Nephron progenitor cell (in vitro differentiated cells): ENCODE results near the gene CREB5.
A peak's percentile ranks its signal among the peaks of the same experiment; 100 is the strongest.

Source experiments
- DNase-seq: peaks from one replicate; pipeline ENCODE4 v3.0.0; 2021
- H3K27ac Mint-ChIP-seq: 2 replicates; pipeline ENCODE4 v1.8.0; 2021; ENCODE audit warnings: mild to moderate bottlenecking, moderate library complexity, mixed read lengths
- H3K27me3 Mint-ChIP-seq: 2 replicates; pipeline ENCODE4 v1.8.0; 2021; ENCODE audit warnings: mild to moderate bottlenecking, low read depth, mixed read lengths; ENCODE audit not compliant: poor library complexity
- H3K36me3 Mint-ChIP-seq: 2 replicates; pipeline ENCODE4 v1.8.0; 2021; ENCODE audit warnings: low read depth, mixed read lengths
- H3K4me1 Mint-ChIP-seq: 2 replicates; pipeline ENCODE4 v1.8.0; 2021; ENCODE audit warnings: mixed read lengths
- H3K4me3 Mint-ChIP-seq: 2 replicates; pipeline ENCODE4 v1.8.0; 2021; ENCODE audit warnings: mild to moderate bottlenecking, moderate library complexity, mixed read lengths
- H3K9me3 Mint-ChIP-seq: 2 replicates; pipeline ENCODE4 v1.8.0; 2021; ENCODE audit warnings: mild to moderate bottlenecking, moderate library complexity, mixed read lengths
- TF ChIP-seq, protein P1 (sequence below): fragments of 200-600 bp; sonication (generic); IDR thresholded peaks from 2 replicates; pipeline ENCODE4 v1.5.0; 2021; ENCODE audit warnings: antibody characterized with exemption

The CREB5 gene

DNA sequence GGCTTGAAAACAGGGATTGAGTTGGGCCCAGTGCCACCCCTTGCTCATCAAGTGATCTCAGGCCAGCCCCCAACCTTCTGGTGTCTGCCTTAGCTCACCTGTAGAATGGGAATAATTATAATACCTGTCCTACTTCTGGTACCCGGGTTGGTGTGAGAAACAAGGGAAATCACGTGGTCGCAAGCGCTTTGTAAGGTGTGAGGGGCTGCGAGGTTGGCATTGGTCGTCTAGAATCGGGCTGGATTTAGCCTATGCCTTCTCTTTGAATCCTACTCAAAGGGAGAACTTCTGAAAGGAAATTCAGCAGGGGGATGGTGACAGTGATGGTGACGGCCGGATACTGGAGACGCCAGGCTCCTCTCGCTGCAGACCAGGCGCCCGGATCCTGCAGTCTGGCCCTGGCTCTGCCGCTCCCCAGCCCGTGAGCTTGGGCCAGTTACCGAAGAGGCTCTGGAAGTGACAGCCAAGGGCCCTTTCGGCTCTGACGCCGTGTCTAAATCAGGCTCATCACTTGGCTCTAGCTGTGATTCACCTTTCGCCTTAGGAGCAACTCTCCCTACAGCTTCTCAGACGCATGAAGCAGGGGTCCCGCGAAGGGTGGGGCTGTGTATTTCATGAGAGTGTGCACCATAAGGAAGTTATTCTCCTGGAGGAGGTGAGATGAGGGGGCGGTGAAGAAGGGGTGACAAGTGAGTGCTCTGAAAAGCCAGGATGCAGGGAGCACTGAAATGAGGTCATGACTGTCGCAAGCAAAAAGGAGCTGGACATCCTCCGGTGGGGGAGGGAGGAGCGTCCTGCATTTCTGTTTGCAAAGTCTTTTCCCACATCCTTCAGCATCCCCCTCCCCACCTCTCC is 4.0 kb upstream of the CREB5 start:
- peak; percentile 32 for DNase-seq
- H3K9me3 Mint-ChIP-seq = no peaks in the 10 kb centered on the region
- TF ChIP-seq, protein P1, sequence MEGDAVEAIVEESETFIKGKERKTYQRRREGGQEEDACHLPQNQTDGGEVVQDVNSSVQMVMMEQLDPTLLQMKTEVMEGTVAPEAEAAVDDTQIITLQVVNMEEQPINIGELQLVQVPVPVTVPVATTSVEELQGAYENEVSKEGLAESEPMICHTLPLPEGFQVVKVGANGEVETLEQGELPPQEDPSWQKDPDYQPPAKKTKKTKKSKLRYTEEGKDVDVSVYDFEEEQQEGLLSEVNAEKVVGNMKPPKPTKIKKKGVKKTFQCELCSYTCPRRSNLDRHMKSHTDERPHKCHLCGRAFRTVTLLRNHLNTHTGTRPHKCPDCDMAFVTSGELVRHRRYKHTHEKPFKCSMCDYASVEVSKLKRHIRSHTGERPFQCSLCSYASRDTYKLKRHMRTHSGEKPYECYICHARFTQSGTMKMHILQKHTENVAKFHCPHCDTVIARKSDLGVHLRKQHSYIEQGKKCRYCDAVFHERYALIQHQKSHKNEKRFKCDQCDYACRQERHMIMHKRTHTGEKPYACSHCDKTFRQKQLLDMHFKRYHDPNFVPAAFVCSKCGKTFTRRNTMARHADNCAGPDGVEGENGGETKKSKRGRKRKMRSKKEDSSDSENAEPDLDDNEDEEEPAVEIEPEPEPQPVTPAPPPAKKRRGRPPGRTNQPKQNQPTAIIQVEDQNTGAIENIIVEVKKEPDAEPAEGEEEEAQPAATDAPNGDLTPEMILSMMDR = no peak
- peaks cover 56% of the 10 kb centered on the region for H3K27me3 Mint-ChIP-seq
- H3K4me1 Mint-ChIP-seq = peaks cover 43% of the 10 kb centered on the region
- H3K36me3 Mint-ChIP-seq = no peaks in the 10 kb centered on the region
- peak overlapping the region; percentile 95 for H3K4me3 Mint-ChIP-seq
- H3K27ac Mint-ChIP-seq = peak overlapping the region; percentile 69

DNA sequence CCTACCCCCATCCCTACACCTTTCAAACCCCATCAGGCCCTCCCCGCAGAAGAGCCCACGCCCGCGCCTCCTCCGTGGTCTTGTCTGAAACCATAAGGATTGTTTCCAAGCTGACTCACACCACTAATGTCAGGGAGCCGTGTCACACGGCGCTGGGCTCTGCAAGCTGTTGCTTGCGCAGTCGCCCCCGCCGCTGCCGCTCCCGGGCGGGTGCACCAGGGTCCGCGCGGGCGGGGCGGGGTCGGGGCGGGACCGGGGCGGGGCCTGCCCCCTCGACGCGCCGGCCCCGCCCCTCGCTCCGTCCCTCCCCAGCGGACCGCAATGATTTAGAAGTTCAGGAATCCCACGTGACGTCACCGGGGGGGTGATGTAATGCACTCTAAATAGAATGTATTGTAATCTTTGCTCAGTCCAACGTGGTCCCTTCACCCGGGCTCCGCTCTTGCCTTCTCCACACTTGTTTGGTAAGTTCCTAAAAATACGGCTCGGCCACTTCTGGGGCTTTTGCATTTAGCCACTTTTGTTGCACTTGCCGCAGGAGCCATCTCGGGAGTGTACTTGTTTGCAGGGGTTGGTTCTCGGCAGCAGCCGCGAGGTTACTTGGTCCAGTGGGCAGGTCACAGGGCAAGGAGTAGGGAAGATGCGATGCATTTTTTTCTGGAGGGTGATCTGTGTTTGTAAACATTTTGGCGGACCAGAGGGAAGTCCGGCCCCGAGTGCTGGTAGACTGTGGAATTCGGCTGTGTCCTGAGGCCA is 3.2 kb upstream of the CREB5 start:
- DNase-seq = peak; percentile 92
- Mint-ChIP-seq H3K9me3 (no peaks in the 10 kb centered on the region), H3K36me3 (no peaks in the 10 kb centered on the region), H3K27ac (peak overlapping the region; percentile 99), H3K27me3 (peaks cover 52% of the 10 kb centered on the region), H3K4me3 (peak overlapping the region; percentile 95), H3K4me1 (peaks cover 51% of the 10 kb centered on the region)
- TF ChIP-seq, protein P1 = no peak

DNA sequence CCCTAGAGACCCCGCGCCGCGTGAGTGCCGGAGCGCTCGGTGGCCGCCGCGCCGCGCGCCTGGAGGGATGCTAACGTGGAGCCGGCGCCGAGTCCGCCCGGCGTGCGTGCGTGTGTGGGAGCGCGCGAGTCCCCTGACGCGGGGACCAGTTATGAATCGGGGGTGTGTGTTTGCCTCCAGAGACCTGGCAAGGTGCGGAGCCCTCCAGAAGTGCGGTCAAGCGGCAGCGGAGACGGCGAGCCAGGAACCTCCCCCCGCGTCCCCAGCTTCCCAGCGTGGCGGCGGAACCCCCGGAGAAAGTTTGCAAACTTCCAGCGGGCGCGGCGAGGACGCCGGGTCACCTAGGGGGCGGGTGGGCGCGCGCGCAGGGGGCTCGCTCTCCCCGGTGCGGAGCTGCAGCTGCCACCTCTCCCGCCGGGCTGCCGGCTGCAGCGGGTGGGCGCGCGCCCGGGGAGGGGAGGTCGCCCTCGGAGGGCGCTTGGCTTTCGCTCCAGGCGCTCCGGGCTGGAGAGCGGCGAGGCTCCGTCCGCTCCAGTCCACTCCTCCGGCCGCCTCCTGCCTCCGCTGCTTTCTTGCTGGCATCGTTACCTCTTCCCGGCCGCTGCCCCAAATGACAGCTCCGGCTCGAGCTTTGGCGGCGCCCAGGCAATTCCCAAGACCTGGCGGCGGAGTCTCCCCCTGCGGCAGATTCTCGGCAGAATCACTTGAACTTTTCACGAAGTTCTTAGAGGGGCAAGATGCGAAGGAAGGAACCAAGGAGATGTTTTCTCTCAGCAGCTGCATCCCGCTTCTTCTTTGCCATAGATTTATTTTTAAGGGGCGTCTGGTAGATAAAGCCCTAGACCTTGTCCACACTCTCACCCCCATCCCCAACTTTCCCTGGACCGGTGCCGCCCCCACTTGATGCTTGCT is 2.3 kb upstream of the CREB5 start:
- Mint-ChIP-seq H3K27me3 (peaks cover 44% of the 10 kb centered on the region), H3K9me3 (no peaks in the 10 kb centered on the region), H3K4me1 (peaks cover 52% of the 10 kb centered on the region), H3K36me3 (no peaks in the 10 kb centered on the region), H3K4me3 (peak overlapping the region; percentile 95), H3K27ac (peak overlapping the region; percentile 99)
- peak; percentile 63 for DNase-seq
- TF ChIP-seq, protein P1 = no peak

DNA sequence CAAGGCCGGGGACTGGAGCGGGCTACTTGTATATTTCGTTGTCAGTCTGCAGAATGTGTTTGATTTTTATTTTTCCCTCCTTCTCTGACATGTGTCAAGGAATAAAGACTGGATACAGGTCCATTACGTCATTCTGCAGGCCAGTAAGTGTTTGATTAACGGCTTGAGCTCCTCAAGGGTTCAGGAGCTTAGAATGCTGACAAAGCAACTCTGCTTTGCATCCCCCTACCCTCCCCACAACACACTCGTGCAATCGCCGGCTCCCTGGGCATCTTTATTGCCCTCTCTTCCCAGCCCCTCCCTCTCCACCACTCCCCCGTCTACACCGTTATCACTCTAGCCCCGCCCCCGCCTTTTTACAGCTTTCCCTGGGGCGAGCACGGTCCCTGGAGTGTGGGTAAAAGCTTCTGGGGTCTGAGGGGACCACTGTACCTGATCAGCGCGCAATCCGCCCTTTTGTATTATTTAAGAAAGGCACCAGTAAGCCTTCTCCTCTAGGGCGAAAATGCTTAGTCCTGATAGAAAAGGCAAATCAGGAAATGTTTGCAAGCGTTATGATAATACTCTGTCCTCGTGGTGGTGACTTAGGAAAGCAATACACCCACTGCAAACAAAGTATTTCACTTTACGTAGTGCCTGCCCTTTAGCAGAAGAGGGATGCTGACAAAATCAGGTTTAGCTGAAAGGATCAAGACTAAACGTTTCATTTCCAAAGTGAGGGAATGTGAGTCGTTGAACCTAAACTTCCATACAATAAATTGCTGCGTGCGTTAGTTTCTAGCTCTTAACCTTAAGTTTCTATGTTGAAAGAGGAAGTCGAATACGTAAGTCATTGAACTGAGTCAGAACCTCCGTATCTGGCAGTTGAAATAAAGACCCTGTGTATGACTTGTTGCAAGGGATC is 1.4 kb upstream of the CREB5 start:
- DNase-seq = peak; percentile 80
- Mint-ChIP-seq H3K27me3 (peaks cover 40% of the 10 kb centered on the region), H3K4me1 (peaks cover 52% of the 10 kb centered on the region), H3K36me3 (no peaks in the 10 kb centered on the region), H3K4me3 (peak overlapping the region; percentile 89), H3K27ac (peak overlapping the region; percentile 93), H3K9me3 (no peaks in the 10 kb centered on the region)
- TF ChIP-seq, protein P1 = no peak

DNA sequence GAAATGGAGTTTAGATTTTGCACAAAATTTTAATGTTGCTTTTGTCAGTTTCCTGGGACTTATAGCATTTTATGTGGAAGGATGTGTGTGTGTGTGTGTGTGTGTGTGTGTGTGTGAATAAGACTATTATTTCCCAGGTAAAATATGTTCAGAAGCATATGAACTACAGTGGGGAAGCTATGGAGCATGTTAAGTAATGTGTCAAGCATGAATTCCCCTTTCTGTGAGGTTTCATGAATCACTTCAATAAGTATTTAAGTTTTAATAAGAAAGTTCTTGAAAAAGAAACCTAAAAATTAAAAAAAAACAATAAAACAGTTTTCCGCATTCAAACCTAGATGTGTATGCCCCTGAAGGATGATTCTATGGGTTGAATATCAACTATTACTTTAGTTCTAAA is 693 bp downstream of the CREB5 start:
- Mint-ChIP-seq H3K9me3 (no peaks in the 10 kb centered on the region), H3K4me1 (peaks cover 72% of the 10 kb centered on the region), H3K4me3 (no peak overlapping the region), H3K27ac (no peak overlapping the region), H3K27me3 (peaks cover 23% of the 10 kb centered on the region), H3K36me3 (no peaks in the 10 kb centered on the region)
- TF ChIP-seq, protein P1 = no peak
- no peak for DNase-seq
